ENCODE data around the gene DAP3. TPM values are rescaled to one million over a fixed set of nuclear protein-coding genes. Genes with fewer than 3 reads are reported as not detected.

DAP3 gene
- total and polyA plus RNA-seq, 10 of the 15 experiments (the other 5 are each of a cell fraction or from before 2014, with no cell fraction given) = 60.0 to 223 (median 138) TPM

DNA sequence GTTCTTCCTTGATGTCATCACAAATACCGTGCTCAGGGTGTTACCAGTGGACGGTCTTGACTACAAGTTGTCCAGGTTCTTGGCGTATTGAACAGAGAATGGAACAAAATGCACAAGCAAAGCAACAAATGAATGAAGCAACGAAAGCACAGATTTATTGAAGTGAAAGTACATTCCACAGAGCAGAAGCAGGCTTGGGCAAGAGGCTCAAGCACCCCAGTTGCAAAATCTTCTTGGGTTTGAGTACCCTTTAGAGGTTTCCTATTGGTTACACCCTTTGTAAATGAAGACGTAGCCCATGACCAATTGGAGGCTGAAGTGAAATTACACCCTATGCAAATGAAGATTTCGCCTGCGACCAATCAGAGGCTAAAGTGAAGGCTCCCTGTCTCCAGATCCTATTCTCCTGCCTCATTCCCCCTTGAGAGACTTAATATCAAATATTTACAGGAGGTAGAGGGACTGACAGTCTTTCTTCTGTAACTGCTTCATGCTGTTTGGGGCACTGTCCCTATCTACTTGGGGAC is 38.6 kb upstream of the DAP3 start (continued):
- no peak for TF ChIP-seq CHD1 (IDR thresholded peaks at IDR 0.05; ENCODE audit: low read depth, low read length)
- TF ChIP-seq HDAC2 (IDR thresholded peaks at IDR 0.05) = no peak
- no peak for TF ChIP-seq BCL3 (IDR thresholded peaks at IDR 0.05; ENCODE audit: borderline replicate concordance, insufficient read depth, low read depth, low read length, poor library complexity, severe bottlenecking)
- TF ChIP-seq JUND (IDR thresholded peaks at IDR 0.05; ENCODE audit: low read depth, low read length) = no peak
- TF ChIP-seq, protein P1, sequence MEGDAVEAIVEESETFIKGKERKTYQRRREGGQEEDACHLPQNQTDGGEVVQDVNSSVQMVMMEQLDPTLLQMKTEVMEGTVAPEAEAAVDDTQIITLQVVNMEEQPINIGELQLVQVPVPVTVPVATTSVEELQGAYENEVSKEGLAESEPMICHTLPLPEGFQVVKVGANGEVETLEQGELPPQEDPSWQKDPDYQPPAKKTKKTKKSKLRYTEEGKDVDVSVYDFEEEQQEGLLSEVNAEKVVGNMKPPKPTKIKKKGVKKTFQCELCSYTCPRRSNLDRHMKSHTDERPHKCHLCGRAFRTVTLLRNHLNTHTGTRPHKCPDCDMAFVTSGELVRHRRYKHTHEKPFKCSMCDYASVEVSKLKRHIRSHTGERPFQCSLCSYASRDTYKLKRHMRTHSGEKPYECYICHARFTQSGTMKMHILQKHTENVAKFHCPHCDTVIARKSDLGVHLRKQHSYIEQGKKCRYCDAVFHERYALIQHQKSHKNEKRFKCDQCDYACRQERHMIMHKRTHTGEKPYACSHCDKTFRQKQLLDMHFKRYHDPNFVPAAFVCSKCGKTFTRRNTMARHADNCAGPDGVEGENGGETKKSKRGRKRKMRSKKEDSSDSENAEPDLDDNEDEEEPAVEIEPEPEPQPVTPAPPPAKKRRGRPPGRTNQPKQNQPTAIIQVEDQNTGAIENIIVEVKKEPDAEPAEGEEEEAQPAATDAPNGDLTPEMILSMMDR (IDR thresholded peaks at IDR 0.05 in 2 of 3, conservative IDR thresholded peaks at IDR 0.05 in 1 of 3; ENCODE audit: control insufficient read depth in 2 of 3, extremely low read depth in 1 of 3, insufficient read depth in 1 of 3, low read depth in 3 of 3, low read length in 3 of 3) = no peak
- TF ChIP-seq ZNF622 (IDR thresholded peaks at IDR 0.05) = no peak

- WGBS (ENCODE audit: insufficient coverage, insufficient replicate concordance, low lambda C conversion rate, missing lambda C conversion rate) = 37% methylated on average over 3 of the region's 3 CpGs
- Histone ChIP-seq H3K4me1 (ENCODE audit: control insufficient read depth, insufficient read depth, low read length) (no peaks in the 10 kb centered on the region), H3K27me3 (replicated peaks in 1 of 2; ENCODE audit: control insufficient read depth in 2 of 2, insufficient read depth in 2 of 2, low read length in 1 of 2) (no peaks in the 10 kb centered on the region), H3K4me3 (no peak overlapping the region), H3K9me3 (replicated peaks; ENCODE audit: control insufficient read depth, insufficient read depth, low read length) (peaks cover 4% of the 10 kb centered on the region; the same call in 1 of the 3 replicates), H3K36me3 (ENCODE audit: control insufficient read depth in 2 of 2, insufficient read depth in 2 of 2, low read length in 1 of 2) (no peaks in the 10 kb centered on the region), H3K27ac (ENCODE audit: control insufficient read depth, insufficient read depth) (no peak overlapping the region), H3K4me2 (ENCODE audit: control insufficient read depth, insufficient read depth) (no peak overlapping the region), H3K9ac (ENCODE audit: control insufficient read depth, insufficient read depth, low read length) (no peak overlapping the region), H3K79me2 (ENCODE audit: control insufficient read depth, insufficient read depth, low read length) (no peaks in the 10 kb centered on the region), H4K20me1 (ENCODE audit: control insufficient read depth, insufficient read depth) (no peaks in the 10 kb centered on the region), H2AFZ (ENCODE audit: control insufficient read depth, low read depth, low read length) (no peak overlapping the region)
- BruUV-seq (replicated peaks) = no TSS peak
- in situ Hi-C loops (cut with MboI) = no loop called here
- intact Hi-C loops (cut with micrococcal nuclease; ENCODE audit: unreplicated experiment) = no loop called here
- ChIA-PET CTCF (no interaction called here), SMC1A (ENCODE audit: uncharacterized antibody, unreplicated experiment) (interaction anchor here (0.6 to 1.5 kb wide), 5 partner anchors 12 to 415 kb away, joined by 3 to 4 read pairs (median 3); no protein-coding TSS in a partner anchor), RAD21 (ENCODE audit: unreplicated experiment) (no interaction called here), POLR2A (no interaction called here)
- no peak for FAIRE-seq
- TF ChIP-seq IRF3 (IDR thresholded peaks at IDR 0.05) (no peak), MEF2B (IDR thresholded peaks at IDR 0.05; ENCODE audit: partially characterized antibody, poor library complexity, severe bottlenecking) (peak; percentile 45)
- ATAC-seq = peak; percentile 32; the same call in 2 of the 3 replicates
- no peak for DNase-seq (ENCODE audit: low read depth, low spot score)
These were observed 36.8 kb upstream of the DAP3 start for GRCh38 chr1:155651861-155652661.

All from GM12878 (cell line).